SKM-1 treated with dmso at 0.1 percent for 144 hours (cell line): Measurements from ENCODE around the gene SLC9A5.
A peak's percentile ranks its signal among the peaks of the same experiment; 100 is the strongest.

Source experiments
- DNase-seq: peaks from one replicate; lab custom pipeline; 2025; ENCODE audit not compliant: unreplicated experiment; lab: John Stamatoyannopoulos, UW

The SLC9A5 gene

DNA sequence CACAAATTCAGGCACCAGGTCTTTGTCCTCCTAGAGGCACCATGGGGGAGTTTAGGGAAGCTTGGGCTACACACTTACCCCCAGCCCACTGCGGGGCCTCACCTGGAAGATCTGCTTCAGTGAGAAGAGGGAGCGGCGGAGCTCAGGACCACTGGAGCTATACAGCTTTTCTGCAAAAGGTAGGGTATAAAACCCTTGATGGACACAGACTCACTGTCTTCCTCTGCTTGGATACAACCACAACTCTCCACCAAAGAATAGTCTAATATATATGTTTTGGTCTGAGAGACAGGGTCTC, 10.6 kb upstream of the SLC9A5 start:
- no peak for DNase-seq

- no peak for DNase-seq
Observed at GRCh38 chr16:67238806-67239470, 9.8 kb upstream of the SLC9A5 start.

GRCh38 chr16:67240506-67240905, 8.3 kb upstream of the SLC9A5 start:
- no peak for DNase-seq

GRCh38 chr16:67241008-67241900, 7.5 kb upstream of the SLC9A5 start:
- no peak for DNase-seq

- no peak for DNase-seq
Observed at GRCh38 chr16:67242138-67242730, 6.5 kb upstream of the SLC9A5 start.

DNA sequence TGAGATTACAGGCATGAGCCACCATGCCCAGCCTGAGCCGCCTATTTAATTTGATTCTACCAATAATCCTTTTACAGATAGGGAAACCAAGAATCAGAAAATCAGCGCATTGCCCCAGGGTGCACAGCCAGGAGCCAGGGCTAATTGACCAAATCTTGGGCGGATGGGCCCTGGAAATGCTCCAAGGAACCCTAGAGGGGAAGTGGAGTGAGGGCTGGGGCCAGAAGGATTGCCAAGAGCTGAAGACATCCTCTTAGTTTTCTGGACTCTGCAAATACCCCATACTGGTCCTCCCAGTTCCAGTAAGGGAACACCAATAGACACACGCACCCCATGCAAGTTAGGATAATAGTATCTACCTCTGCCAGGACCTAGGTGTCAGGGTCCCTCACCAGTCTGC, 5.3 kb upstream of the SLC9A5 start:
- peak; percentile 5 for DNase-seq

DNA sequence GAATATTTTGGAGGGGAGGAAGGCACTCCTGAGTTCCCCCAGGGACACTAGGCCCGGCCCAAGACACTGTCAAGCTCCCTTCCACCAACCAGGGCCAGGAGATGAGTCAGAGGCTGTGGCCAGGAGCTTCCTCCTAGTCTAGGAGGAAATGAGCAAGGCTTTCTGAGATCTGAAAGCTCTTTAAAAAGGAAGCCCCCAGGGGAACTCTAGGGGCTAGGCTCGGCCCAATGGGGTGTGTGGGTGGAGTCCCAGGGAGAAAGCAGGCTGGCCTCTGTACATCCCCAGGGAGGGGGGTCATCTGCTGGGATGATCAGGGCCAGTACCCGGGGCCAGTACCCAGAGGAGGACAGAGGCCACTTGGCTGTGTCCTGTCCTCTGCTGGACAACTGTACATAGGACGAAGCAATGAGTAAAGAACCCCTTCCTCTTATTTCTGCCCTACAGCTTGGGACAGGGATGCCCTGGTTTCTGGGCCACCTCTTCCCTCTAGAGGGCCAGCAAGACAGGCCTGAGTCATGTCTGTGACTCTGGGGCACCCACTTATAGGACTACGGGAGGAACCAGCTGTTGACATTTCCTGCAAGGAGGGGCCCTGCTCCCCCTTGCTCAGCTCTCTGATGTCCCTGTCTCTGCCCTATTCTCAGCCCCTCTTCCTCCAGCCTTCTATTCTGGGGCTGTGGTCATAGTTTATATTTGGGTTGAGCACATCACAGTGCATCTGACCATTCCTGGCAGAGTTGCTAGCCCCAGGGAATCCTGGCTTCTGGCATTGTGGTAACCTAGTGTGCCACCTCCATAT, 4.2 kb upstream of the SLC9A5 start:
- DNase-seq, result peak; percentile 92

DNA sequence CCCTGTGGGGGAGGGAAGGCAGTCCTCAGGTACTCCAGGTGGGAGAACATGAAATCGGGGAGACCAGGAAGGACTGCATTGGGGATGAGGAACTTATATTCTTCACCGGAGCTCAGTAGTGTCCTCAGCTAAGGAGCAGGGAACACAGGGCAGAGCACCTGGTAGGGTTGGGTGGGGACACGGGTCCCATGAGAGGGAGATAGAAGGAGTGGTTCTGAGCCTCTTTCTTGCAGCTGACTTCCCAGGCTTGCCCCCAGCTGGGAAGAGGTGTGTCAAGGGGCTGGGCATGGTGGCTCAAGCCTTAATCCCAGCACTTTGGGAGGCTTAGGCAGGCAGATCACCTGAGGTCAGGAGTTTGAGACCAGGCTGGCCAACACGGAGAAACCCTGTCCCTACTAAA, 3.6 kb upstream of the SLC9A5 start:
- DNase-seq, result no peak

DNA sequence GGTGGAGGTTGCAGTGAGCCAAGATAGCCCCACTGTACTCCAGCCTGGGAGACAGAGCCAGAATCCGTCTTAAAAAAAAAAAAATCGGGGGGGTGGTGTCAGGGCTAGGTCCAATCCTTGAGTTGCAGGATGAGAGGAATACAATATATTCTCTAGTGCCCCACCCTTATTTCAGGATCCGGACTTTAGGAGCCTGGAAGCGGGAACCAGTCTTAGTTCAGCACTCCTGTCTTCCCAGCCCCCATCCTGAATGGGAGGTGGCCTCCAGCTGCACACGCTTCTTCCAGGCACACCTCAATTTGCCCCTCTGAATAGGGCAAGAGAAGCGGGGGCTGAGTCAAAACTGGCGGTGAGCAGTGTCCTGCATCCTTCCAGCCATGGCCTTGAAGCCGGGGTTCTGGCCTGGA, 3.1 kb upstream of the SLC9A5 start:
- DNase-seq, result no peak

DNA sequence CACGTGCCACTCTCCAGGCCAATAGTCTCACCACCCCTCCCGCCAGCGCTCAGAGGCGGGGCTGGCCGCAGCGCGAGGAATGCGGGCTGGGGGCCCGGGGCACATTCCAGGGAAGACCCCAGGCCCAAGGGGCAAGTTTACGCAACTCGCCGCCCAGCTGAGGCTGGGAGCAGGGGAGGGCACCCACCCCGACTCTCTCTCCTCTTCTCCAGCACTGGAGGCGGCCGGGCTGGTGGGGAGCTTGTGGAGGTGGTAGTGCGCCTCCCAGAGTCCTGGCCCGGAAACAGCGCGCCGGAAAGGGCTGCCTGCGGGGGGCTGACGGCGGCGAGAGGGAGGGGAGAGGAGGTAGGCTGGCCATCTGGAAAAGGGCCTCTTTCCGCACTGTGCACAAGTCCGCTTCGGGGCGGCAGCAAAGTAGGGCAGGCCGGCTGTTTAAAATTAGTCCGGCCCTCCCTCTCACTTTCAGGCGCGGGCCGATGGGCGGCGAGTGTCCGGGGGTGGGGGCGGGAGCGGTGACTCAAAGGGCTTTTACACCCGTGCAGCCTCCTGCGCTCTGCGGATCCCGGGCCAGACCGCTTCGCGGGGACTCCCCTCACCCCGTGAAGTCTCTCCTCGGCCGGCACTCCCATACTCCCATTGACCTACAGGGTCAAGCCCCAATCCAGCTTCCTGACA, 2.6 kb upstream of the SLC9A5 start:
- DNase-seq, result no peak

GRCh38 chr16:67246756-67247191, 2.0 kb upstream of the SLC9A5 start:
- no peak for DNase-seq

GRCh38 chr16:67247192-67248072, 1.3 kb upstream of the SLC9A5 start, which contains the start of gene FHOD1:
FHOD1 (minus strand) TSS chr16:67247481; CDS start chr16:67247410, 71 bp downstream.
- peak; percentile 93 for DNase-seq

DNA sequence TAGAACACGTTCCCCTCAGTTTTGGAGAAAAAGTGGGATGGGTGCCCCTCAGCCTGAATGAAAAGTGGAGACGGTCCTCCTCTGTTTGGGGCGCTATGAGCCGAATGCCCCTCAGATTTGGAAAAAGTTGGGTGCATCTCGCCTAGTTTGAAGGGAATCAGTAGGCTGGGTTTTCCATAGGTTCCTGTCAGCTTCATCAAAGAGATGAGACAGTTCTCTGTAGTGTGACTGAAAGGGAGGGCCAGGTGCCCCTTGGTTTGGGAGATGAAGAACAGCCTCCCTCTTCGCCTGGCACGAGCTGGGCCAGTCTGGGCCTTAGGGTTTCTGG, 742 bp upstream of the SLC9A5 start:
- DNase-seq, result no peak

DNA sequence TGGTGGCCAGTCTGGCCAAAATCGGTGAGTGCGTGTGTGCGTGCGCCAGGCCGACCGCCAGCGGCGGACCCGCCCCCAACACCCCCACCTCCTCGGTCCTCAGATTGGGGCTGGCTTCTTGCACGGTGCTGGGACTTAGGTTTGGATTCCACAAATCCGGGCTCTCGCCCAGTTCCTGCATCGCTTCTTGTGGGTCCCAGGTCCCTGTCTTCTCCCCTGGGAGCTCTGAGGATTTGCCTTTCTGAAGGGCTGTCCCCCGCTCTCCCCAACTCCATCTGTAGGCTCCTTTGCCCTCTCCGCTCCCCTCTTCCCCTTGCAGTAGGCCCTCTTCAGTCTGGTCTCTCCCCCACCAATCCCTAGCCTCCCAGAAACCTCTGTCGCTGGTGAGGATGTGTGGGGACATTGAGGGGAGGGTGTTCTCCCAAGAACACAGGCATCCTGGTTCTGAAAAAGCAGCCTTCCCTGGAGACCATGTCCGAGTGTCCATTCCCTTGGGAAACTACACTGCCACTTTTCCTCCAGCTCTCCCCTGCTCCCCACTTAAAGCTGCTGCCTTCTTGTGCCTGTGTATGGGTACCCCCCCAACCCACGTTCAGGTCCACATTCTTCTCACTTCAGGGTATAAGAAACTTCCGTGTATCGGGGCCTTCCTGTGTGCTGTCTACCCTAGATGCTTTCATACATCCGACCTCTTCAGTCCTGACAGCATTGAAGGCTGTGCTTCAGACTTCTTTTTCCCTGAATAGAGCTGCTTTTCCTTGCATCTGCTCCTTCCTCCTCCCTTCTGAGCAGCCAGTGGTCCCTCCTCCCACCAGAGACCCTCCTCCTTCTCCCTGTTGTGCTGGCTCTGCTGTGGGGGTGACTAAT, 632 bp downstream of the SLC9A5 start:
- no peak for DNase-seq

DNA sequence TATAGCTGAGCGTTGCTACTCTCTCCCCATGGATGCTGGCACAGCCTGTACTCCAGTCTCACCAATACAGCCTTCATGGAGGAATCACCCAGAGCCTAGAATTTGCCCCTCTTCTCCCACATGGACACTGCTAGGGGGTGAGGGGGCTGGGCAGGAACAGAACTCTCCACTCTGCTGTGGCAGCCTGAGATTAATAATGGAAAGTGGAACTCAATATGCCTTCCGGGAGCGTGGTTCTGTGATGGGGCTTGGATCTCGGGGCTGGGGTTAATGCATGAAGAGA, 1.2 kb downstream of the SLC9A5 start:
- no peak for DNase-seq

DNA sequence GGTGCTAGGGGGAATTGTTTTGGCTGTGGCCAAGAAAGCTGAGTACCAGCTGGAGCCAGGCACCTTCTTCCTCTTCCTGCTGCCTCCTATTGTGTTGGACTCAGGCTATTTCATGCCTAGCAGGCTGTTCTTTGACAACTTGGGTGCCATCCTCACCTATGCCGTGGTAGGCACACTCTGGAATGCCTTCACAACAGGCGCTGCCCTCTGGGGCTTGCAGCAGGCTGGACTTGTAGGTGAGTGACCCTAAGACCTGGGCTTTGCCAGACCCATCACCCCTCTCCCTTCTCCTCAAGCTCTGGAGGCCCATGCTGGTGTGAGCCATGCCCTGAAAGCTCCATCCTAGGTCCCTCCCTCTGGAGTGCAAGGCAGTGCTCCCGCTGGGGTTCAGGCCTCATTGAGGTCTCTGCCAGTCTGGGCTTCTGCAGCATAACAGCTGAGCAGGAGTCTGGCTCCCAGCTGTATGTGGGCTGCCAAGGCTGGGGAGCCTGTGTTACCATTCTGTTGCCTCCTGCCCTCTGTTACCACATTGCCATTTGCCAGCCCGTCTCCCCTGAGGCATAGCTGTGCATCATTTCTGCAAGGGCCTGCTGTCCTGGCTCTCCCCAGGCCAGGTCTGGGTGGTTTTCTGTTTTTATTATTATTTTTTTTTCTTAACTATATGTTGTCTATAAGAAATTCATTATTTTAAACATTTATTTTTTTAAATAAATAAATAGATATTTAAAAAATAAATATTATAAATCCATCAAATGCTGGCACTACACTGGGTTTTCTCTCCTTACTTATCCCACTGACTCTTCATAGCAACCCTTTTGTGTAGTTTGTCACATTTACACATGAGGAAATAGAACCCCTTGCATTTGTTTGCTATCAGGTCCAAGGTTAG, 4.1 kb downstream of the SLC9A5 start:
- DNase-seq, result no peak

DNA sequence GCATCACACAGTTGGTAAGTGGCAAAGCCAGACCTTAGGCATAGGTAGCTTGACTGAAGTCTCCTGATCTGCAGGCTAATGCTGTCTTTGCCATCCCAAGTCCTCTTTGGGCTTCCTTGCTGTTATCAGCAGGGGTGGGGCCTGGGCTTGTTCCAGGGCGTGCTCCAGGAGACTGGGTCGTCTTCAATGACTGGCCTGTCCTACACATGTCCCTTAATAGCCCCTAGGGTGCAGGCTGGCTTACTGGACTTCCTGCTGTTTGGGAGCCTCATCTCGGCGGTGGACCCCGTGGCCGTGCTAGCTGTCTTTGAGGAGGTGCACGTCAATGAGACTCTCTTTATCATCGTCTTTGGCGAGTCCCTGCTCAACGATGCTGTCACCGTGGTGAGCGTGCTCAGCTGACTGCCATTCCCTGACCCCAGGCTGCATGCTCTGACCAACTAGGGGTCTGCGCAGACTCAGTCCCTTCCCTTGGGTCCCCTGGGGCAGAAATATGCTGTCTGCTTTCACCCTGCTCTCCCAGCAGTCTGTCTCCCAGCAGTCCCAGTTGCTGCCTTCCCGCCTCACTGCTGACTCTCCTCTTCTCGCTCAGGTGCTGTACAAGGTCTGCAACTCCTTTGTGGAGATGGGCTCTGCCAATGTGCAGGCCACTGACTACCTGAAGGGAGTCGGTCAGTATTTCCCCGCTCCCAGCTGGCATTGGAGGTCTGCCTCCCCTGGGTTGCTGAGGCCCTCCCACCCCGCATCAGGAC, 6.2 kb downstream of the SLC9A5 start:
- DNase-seq, result no peak
